ENCODE data around the gene AUTS2.

Gene AUTS2

GRCh38 chr7:70774950-70775527, 1176.8 kb downstream of the AUTS2 start:
- TF ChIP-seq, protein P1, sequence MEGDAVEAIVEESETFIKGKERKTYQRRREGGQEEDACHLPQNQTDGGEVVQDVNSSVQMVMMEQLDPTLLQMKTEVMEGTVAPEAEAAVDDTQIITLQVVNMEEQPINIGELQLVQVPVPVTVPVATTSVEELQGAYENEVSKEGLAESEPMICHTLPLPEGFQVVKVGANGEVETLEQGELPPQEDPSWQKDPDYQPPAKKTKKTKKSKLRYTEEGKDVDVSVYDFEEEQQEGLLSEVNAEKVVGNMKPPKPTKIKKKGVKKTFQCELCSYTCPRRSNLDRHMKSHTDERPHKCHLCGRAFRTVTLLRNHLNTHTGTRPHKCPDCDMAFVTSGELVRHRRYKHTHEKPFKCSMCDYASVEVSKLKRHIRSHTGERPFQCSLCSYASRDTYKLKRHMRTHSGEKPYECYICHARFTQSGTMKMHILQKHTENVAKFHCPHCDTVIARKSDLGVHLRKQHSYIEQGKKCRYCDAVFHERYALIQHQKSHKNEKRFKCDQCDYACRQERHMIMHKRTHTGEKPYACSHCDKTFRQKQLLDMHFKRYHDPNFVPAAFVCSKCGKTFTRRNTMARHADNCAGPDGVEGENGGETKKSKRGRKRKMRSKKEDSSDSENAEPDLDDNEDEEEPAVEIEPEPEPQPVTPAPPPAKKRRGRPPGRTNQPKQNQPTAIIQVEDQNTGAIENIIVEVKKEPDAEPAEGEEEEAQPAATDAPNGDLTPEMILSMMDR (IDR thresholded peaks at IDR 0.05; ENCODE audit: low read depth, low read length), result no peak

DNA sequence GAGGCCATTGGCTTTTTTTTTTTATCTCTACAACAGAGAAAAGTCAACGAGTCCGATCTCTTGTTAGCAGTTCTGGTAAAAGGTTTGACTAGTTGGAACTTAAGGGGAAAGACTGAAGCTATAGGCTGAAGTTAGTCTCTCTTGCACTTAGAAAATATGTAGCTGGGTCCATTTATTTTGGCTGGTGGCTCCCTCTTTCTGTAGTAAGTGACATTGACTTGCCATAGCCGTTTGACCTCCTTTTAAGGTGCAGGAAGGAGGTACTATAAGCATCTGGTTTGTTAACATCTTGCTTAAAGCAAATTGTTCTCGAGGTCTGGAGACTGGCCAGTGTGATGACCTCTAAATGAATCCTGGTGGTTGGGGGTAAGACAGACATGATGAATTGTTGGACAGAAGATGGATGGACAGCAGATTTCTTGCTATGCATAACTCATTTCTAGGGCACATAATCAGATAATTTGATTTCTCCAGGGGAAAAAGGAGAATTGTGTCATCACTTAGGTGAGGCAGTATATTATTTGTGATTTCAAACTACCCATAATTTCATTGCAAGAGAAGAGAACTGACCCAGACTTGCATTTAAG, 1177.4 kb downstream of the AUTS2 start:
- no peak overlapping the region for H3K4me3 ChIP-seq (ENCODE audit: low read depth, low read length)

More at GRCh38 chr7:70774950-70775527, 1176.8 kb downstream of the AUTS2 start:
- no peak overlapping the region for H3K4me3 ChIP-seq (ENCODE audit: low read depth, low read length)

DNA sequence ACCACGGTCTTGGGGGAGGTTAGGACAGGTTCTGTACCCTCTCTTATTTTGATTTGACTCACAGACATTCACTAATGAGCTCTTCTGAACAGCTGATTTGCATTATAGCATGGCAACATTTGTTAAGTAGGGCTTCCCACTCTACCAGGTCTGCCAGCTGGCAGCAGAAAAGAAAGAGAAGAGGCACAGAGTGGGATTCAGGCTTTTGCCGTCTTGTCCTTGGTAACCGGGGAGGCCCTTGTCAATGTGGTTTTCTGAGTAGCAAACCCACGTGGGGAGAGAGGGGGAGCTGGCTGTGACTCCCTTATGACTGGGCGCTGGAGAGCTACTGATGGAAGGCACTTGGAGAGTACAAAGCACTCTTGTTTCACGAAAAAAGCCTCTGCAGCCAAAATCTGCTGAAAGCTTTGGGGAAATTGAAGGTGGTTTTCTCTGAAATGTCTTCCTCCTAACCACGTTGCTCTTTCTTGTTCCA, 1178.4 kb downstream of the AUTS2 start:
- TF ChIP-seq, protein P1 (IDR thresholded peaks at IDR 0.05; ENCODE audit: low read depth, low read length), result no peak
- H3K4me3 ChIP-seq (ENCODE audit: low read depth, low read length), result no peak overlapping the region

More for the DNA sequence above, 1177.4 kb downstream of the AUTS2 start:
- TF ChIP-seq, protein P1 (IDR thresholded peaks at IDR 0.05; ENCODE audit: low read depth, low read length), result no peak

DNA sequence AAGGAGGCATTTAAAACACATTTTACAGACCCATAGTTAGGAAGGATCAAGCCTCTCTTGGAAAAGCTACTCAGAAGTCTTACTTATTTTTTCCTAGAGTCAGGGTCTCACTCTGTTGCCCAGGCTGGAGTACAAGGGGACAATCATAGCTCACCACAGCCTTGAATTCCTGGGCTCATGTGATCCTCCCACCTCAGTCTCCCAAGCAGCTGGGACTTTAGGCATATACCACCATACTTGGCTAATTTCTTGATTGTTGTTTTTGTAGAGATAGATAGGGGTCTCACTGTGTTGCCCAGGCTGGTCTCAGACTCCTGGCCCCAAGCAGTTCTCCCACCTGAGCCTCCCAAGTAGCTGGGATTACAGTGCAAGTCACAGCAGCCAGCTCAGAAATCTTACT, 1179.0 kb downstream of the AUTS2 start:
- TF ChIP-seq, protein P1 (IDR thresholded peaks at IDR 0.05; ENCODE audit: low read depth, low read length), result no peak
- no peak overlapping the region for H3K4me3 ChIP-seq (ENCODE audit: low read depth, low read length)

- TF ChIP-seq, protein P1 (IDR thresholded peaks at IDR 0.05; ENCODE audit: low read depth, low read length), result no peak
- no peak overlapping the region for H3K4me3 ChIP-seq (ENCODE audit: low read depth, low read length)
Measured at GRCh38 chr7:70778585-70778984, 1180.3 kb downstream of the AUTS2 start.

GRCh38 chr7:70779321-70779720, 1181.0 kb downstream of the AUTS2 start:
- TF ChIP-seq, protein P1 (IDR thresholded peaks at IDR 0.05; ENCODE audit: low read depth, low read length), result no peak

DNA sequence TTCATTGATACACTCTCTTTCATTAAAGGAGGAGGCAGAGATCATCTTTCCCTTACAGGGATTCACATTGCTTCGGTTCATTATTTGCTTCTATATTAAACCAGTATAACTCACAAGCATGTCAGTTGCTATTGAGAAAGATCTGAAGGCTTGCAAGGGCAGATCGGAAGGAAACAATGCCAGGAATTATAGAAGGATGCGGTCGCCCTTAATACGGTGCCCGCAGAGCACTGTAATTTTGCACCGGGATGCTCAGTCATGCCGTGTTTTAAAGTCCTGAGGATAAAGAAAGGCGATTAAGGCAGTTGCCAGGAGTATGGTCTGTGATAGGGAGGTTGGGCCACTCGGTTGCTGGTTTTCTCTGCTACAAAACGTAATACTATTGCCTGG, 1183.6 kb downstream of the AUTS2 start:
- no peak overlapping the region for H3K4me3 ChIP-seq (ENCODE audit: low read depth, low read length)

More at GRCh38 chr7:70779321-70779720, 1181.0 kb downstream of the AUTS2 start:
- no peak overlapping the region for H3K4me3 ChIP-seq (ENCODE audit: low read depth, low read length)

More for the DNA sequence above, 1183.6 kb downstream of the AUTS2 start:
- TF ChIP-seq, protein P1 (IDR thresholded peaks at IDR 0.05; ENCODE audit: low read depth, low read length), result no peak
